ENCODE measurements around the gene HTR1A. TPM values are rescaled to one million over a fixed set of nuclear protein-coding genes. Genes with fewer than 3 reads are reported as not detected.
A peak's percentile ranks its signal among the peaks of the same experiment; 100 is the strongest.

Gene HTR1A
- total RNA-seq, 2 donors from 2014 or later: not detected

DNA sequence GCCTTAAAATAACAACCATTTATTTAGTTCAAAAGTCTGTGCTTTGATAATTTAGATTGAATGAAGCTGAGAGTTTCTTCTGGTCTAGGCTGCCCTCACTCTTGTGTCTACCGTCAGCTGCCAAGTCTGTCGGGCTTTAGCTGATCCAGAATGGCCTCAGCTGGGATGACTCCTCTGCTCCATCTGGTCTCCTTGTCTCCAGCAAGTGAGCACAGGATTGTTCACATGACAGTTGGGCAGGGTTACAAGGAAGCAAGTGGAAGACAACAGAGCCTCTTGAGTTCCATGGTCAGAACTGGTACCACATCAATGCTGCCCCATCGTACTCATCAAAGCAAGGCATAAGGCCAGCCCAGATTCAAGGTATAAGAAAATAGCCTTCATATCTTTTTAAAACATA is 9.0 kb downstream of the HTR1A start:
- Histone ChIP-seq H3K4me1 (no peaks in the 10 kb centered on the region), H3K27me3 (no peaks in the 10 kb centered on the region), H3K36me3 (replicated peaks in 1 of 2; ENCODE audit: insufficient read depth in 1 of 2, low read depth in 2 of 2) (no peaks in the 10 kb centered on the region), H3K27ac (no peak overlapping the region), H3K9me3 (no peaks in the 10 kb centered on the region), H3K4me3 (no peak overlapping the region)
- TF ChIP-seq, protein P1, sequence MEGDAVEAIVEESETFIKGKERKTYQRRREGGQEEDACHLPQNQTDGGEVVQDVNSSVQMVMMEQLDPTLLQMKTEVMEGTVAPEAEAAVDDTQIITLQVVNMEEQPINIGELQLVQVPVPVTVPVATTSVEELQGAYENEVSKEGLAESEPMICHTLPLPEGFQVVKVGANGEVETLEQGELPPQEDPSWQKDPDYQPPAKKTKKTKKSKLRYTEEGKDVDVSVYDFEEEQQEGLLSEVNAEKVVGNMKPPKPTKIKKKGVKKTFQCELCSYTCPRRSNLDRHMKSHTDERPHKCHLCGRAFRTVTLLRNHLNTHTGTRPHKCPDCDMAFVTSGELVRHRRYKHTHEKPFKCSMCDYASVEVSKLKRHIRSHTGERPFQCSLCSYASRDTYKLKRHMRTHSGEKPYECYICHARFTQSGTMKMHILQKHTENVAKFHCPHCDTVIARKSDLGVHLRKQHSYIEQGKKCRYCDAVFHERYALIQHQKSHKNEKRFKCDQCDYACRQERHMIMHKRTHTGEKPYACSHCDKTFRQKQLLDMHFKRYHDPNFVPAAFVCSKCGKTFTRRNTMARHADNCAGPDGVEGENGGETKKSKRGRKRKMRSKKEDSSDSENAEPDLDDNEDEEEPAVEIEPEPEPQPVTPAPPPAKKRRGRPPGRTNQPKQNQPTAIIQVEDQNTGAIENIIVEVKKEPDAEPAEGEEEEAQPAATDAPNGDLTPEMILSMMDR (IDR thresholded peaks at IDR 0.05): no peak
- no peak for TF ChIP-seq POLR2A (IDR thresholded peaks at IDR 0.05)
- DNase-seq (no peak), ATAC-seq (no peak)
- intact Hi-C loops (cut with DNase I): no loop called here
- 82 to 89% methylated on average over 3 of the region's 3 CpGs for WGBS, 2 donors

DNA sequence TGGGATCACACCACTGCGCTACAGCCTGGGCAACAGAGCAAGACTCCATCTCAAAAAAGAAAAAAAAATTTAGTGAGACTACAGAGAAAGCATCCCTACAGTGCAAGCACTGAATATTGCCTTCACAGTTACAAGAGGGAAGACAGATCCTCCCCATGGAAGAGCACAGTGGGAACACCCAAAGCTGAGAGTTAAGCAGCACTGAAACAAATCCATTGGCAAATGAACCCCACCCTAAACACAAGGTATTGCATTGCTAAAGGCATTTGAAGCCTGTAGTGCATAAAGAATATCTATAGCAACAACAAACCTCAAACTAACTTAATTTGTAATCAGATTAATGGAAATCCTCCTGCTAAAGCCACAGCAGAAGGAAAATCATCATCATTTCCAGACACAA is 27.1 kb downstream of the HTR1A start:
- no peak overlapping the region for H3K27ac ChIP-seq
- WGBS, 2 donors: 87 to 95% methylated on average over 1 of the region's 1 CpG
- no peaks in the 10 kb centered on the region for H3K27me3 ChIP-seq
- no peak for ATAC-seq
- no peak overlapping the region for H3K4me3 ChIP-seq
- intact Hi-C loops (cut with DNase I): no loop called here
- no peak for DNase-seq
- H3K4me1 ChIP-seq: no peaks in the 10 kb centered on the region
- H3K36me3 ChIP-seq (replicated peaks in 1 of 2; ENCODE audit: insufficient read depth in 1 of 2, low read depth in 2 of 2): no peaks in the 10 kb centered on the region
- TF ChIP-seq, protein P1 (IDR thresholded peaks at IDR 0.05): no peak
- no peak for TF ChIP-seq POLR2A (IDR thresholded peaks at IDR 0.05)
- no peaks in the 10 kb centered on the region for H3K9me3 ChIP-seq

DNA sequence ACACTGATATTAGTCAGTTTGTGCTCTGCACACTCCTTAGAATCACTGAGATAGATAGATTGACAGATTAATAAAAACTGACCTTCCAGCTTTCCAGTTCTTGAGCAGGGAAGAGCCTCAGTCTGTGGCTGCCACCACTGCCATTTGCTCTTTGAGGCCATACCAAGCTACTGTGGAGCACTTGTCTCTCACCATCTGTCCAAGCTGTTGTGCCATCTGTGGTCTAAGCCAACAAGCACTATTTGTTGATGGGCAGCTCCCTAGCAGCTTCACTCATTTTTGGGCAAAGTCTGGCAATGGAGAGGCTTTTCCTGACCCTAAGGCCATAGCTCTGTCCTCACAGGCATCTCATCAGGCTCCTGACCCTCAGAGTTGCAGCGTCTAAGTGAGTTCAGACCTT is 30.4 kb downstream of the HTR1A start:
- Histone ChIP-seq H3K27ac (no peak overlapping the region), H3K9me3 (no peaks in the 10 kb centered on the region), H3K36me3 (replicated peaks in 1 of 2; ENCODE audit: insufficient read depth in 1 of 2, low read depth in 2 of 2) (no peaks in the 10 kb centered on the region), H3K4me3 (no peak overlapping the region), H3K4me1 (no peaks in the 10 kb centered on the region), H3K27me3 (no peaks in the 10 kb centered on the region)
- no peak for ATAC-seq
- TF ChIP-seq, protein P1 (IDR thresholded peaks at IDR 0.05): no peak
- no peak for TF ChIP-seq POLR2A (IDR thresholded peaks at IDR 0.05)
- intact Hi-C loops (cut with DNase I): no loop called here
- no peak for DNase-seq
- WGBS, 2 donors: 79% methylated on average over 1 of the region's 1 CpG

DNA sequence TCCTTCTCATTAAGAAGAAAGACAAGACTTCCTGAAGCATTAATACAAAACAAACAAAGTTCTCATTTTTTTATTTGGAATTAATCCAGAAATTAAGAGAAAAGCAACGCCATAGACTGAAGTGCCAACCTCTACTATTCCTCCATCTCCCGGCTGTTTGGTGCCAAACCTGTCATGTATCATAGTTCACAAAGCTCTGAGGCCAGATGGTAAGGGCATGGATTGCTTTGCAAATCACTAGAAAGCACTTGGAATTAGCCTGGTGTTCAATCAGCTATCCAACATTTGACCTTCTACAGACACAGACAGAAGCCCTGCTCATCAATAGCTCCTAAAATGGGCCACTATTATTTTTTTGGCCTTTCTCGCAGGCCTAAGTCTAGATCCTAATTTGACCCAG is 33.8 kb downstream of the HTR1A start:
- WGBS, 2 donors: 83 to 84% methylated on average over 3 of the region's 3 CpGs
- no peak for DNase-seq
- H3K27ac ChIP-seq: no peak overlapping the region

DNA sequence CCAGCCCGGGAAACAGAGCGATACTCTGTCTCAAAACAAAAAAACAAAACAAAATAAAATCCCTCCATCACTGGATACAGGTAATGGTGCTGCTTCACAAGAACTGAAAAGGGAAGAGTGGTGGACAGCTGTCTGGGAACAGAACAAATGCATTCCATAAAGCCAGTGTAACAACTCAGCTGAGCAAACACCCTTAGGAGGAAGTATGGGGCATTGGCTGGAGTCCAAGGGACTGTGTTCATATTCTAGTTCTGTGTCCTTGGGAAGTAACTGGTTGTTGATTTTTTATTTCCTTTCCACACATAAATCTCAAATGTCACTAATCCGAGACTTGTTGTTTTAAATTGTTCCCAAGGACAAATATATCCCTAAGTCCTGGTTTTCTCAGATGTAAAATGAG is 38.3 kb downstream of the HTR1A start:
- ATAC-seq: peak; percentile 95
- 38% methylated on average over 3 of the region's 3 CpGs for WGBS, 2 donors
- H3K9me3 ChIP-seq: no peaks in the 10 kb centered on the region

More for the DNA sequence above, 33.8 kb downstream of the HTR1A start:
- Histone ChIP-seq H3K36me3 (replicated peaks in 1 of 2; ENCODE audit: insufficient read depth in 1 of 2, low read depth in 2 of 2) (no peaks in the 10 kb centered on the region), H3K27me3 (no peaks in the 10 kb centered on the region), H3K9me3 (no peaks in the 10 kb centered on the region), H3K4me3 (no peak overlapping the region), H3K4me1 (peaks cover 9% of the 10 kb centered on the region)
- no peak for ATAC-seq
- intact Hi-C loops (cut with DNase I): no loop called here
- TF ChIP-seq, protein P1 (IDR thresholded peaks at IDR 0.05): no peak
- TF ChIP-seq POLR2A (IDR thresholded peaks at IDR 0.05): no peak

More for the DNA sequence above, 38.3 kb downstream of the HTR1A start:
- Histone ChIP-seq H3K4me1 (peaks cover 34% of the 10 kb centered on the region), H3K4me3 (no peak overlapping the region), H3K27ac (peak overlapping the region in 1 of 4 donors; percentile 1), H3K36me3 (replicated peaks in 1 of 2; ENCODE audit: insufficient read depth in 1 of 2, low read depth in 2 of 2) (no peaks in the 10 kb centered on the region), H3K27me3 (no peaks in the 10 kb centered on the region)
- intact Hi-C loops (cut with DNase I): no loop called here
- TF ChIP-seq POLR2A (IDR thresholded peaks at IDR 0.05): no peak
- TF ChIP-seq, protein P1 (IDR thresholded peaks at IDR 0.05): no peak
- peak; percentile 85 to 92 (median 90) for DNase-seq
